ENCODE measurements around the gene PLA2G2E. TPM values are rescaled to one million over a fixed set of nuclear protein-coding genes. Genes with fewer than 3 reads are reported as not detected.

The PLA2G2E gene
- total RNA-seq (2022; extraction: Qiagen RNA extraction): not detected in 5 replicates

GRCh38 chr1:19923137-19923952 lies at the start of gene PLA2G2E:
PLA2G2E (minus strand) TSS chr1:19923617; CDS start chr1:19923559, 58 bp downstream.

GRCh38 chr1:19882111-19883071 lies 41.0 kb downstream of the PLA2G2E start, which contains the start of gene OTUD3:
OTUD3 (plus strand) TSS chr1:19882395; CDS start chr1:19882514, 119 bp downstream.

Other genes starting within 250 kb of the PLA2G2E start
- gene TMCO4, start 123.7 kb downstream of the PLA2G2E start, total RNA-seq (2022; extraction: Qiagen RNA extraction): 5.9 to 7.4 TPM (median 7.0 TPM) in 5 replicates
- not detected in 5 replicates for gene RNF186, start 108.3 kb downstream of the PLA2G2E start, total RNA-seq (2022; extraction: Qiagen RNA extraction)
- 2.2 to 3.4 TPM (median 2.6 TPM) in 5 replicates for gene OTUD3, start 41.2 kb downstream of the PLA2G2E start, total RNA-seq (2022; extraction: Qiagen RNA extraction)
- gene PLA2G2A, start 56.0 kb upstream of the PLA2G2E start, total RNA-seq (2022; extraction: Qiagen RNA extraction): not detected in 5 replicates
- not detected in 5 replicates for gene PLA2G5, start 146.6 kb upstream of the PLA2G2E start, total RNA-seq (2022; extraction: Qiagen RNA extraction)
- 0.05 TPM in 1 of 5 replicates, not detected in the others for gene PLA2G2D, start 195.9 kb upstream of the PLA2G2E start, total RNA-seq (2022; extraction: Qiagen RNA extraction)
- not detected in 5 replicates for gene PLA2G2F, start 215.7 kb upstream of the PLA2G2E start, total RNA-seq (2022; extraction: Qiagen RNA extraction)

Data from A549 treated with dexamethasone at 1 μM for 4 hours (cell line).